Measurements from ENCODE around the gene STX16.
A peak's percentile ranks its signal among the peaks of the same experiment; 100 is the strongest.

STX16 gene, protein sequence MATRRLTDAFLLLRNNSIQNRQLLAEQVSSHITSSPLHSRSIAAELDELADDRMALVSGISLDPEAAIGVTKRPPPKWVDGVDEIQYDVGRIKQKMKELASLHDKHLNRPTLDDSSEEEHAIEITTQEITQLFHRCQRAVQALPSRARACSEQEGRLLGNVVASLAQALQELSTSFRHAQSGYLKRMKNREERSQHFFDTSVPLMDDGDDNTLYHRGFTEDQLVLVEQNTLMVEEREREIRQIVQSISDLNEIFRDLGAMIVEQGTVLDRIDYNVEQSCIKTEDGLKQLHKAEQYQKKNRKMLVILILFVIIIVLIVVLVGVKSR

GRCh38 chr20:58650776-58651558 is at the start of gene STX16:
Gene STX16, plus strand, starts transcription at chr20:58651283. Its CDS starts 724 bp downstream, at chr20:58652007.
- DNase-seq: peak; percentile 89 to 92

GRCh38 chr20:58602124-58602523 is 49.0 kb upstream of the STX16 start:
- DNase-seq: no peak

DNA sequence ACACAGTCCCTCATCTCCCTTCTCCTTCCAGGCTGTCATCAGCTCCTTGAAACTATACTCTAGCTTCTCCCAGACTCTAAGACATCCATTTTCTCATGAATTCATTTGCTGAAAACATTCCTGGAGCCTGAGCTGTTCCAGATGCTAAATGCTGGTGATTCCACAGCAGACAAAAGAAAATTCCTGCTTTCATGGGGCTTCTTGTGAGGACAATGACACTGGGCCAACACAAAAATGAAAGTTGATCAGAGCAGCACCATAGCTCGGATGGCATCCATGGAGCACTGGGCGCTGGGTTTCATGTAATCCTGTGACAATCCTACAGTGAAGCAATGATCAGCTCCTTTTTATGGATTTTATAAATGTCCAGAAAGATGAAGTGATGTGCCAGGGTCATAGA is 47.4 kb upstream of the STX16 start:
- DNase-seq: no peak

GRCh38 chr20:58604128-58604881 is 46.8 kb upstream of the STX16 start:
- DNase-seq: no peak

GRCh38 chr20:58605292-58606065 is 45.6 kb upstream of the STX16 start:
- no peak for DNase-seq

- DNase-seq: no peak
These were observed 44.9 kb upstream of the STX16 start for GRCh38 chr20:58606184-58606583.

- no peak for DNase-seq
These were observed 42.8 kb upstream of the STX16 start for GRCh38 chr20:58608096-58608840.

GRCh38 chr20:58609026-58609425 is 42.1 kb upstream of the STX16 start:
- no peak for DNase-seq

DNA sequence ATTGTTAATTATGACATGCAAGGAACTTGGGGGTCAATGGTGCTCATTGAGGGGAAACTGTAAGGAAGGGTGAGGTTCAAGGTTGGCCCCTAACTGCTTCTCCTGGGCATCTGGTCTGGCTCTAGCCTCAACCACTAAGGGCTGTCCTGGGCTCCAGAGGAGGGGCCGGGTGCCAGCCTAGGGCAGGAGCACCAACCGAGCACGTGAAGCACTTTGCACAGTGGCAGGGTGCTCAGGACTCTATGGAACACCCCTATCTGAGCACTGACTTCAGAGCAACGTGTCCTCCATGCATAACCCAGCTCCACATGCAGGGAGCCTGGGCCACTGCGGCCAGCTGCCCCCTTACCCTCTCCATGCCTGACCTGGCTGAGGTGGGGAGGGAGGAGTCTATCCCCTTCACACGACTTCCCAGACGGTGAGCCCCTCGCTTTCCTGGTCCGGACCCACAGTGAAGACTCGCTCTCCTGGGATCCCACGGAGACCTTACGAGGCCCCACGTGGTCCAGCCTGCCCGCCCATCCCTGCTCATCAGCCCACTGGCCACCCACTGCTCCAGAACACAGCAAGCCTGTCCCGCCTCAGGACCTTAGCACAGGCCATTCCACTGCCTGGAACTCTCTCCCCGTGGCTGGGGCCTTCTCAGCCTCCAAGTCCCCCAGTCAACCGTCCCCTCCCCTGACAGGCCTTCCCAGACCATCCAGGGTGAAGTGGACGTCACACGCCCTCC is 40.8 kb upstream of the STX16 start:
- DNase-seq: no peak

DNA sequence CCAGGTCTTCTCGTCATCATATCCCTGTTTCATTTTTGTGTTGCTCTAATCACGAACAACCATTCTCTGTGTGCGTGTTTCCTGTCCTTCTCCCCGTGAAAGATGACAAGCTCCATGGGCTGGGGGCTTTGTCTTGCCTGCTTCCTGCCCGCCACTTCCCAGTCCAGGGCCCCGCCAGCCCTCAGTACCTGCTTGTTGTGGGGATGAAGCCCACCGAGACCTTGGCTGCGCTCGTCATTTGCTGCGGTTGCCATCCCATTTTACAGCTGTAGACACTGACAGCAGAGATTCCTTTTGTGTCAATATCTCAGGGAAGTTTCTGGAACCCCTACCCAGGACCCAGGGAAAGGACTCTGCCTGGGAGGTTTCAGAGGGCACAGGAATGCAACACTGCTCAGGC is 40.3 kb upstream of the STX16 start:
- no peak for DNase-seq

- no peak for DNase-seq
These were observed 39.6 kb upstream of the STX16 start for GRCh38 chr20:58611236-58612030.

DNA sequence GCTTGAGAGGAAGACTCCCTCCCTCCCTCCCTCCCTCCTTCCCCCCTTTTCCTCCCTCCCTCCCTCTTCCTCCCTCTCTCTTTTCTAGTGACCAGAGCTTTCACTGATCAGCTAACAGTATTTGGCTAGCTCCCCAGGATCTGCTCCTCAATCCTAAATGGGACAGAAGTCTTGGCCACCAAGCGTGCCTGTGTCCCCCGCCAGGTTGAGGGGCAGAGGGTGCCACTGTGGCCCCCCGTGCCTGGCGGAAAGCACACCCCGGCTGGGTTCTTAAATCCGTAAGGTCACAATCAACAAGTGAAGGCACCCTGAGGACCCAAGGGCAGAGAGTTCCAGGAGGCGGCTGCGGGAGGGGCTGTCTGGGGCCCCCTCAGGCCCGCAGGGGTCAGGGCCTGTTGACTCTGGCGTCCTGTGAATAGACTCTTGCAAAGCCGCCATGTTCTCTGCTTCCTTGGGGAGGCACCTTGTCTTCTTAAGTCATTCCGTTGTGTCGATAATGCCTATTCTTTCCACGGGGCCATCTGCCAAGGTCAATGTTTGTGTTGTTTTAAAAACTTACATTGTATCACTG is 38.9 kb upstream of the STX16 start:
- DNase-seq: no peak

GRCh38 chr20:58613061-58613854 is 37.8 kb upstream of the STX16 start:
- DNase-seq: no peak

DNA sequence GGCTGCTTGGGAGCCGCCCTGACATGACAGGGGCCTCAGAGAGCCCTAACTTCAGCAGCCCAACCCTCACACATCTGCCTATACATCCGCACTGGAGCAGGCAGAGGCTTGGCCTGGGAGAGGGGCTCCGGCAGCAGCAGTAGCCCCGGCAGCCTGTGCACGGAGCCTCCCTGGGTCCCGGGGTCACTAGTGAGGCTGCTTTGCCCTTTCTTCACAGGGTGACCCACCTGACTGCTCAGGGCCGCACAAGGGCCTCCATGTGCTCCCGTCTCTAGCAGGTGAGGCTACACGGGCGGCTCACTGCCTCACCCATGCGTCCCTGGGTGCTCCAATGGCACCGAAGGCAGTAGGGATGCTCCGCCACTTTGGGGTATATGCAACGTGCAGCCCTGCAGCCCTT is 36.7 kb upstream of the STX16 start:
- DNase-seq: no peak

DNA sequence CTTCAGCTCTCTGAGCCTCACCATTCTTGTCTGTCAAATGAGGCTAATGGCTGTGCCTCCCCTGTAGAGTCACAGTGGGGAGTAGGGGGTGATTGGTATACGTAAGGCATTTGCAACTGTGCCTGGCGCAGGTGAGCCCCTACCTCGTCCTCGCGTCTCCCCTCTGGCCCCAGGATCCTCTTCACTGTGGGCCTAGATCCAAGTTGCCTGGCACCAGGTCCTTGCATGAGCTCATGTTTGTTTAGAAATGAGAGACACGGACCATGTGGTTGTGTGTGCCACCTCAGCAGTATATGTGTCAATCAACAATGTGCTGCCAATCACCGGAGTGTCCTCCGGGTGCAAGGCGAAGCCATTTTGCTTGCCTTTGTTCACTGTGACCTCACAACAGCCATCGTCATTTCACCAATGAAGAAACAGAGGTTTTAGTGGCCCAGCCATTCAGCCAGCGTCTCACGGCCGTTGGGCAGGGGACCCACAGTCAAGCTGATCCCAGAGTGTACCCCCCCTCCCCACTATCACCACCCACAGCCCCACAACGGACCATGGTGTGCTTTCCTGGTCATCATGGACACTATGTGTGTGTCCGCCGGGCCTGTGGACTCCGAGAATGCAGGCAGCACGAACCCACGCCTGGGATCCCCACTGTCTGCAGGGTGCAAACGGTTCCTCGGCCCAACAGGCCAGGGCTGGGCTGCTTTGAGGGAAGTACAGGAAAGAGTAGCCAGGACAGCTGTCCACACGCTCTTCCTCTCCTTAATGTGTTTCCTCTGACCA is 35.9 kb upstream of the STX16 start:
- no peak for DNase-seq

GRCh38 chr20:58616411-58616810 is 34.7 kb upstream of the STX16 start:
- DNase-seq: no peak

DNA sequence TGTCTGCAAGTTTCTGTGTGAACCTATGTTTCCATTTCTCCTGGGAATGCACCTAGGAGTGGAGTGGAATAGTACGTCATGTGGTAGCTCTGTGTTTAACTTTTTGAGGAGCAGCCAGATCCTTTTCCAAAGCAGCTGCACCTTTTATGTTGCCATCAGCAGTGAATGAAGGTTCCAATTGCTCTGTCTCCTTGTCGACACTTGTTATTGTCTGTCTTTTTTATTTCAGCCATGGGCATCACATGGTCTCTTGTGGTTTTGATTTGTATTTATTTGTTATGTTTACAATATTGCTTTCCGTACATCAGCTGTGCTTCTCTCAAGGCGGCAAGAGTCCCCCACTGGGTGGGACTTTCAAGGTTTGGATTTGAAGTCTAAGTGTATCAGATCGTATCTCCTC is 33.9 kb upstream of the STX16 start:
- no peak for DNase-seq

GRCh38 chr20:58618351-58619076 is 32.6 kb upstream of the STX16 start:
- no peak for DNase-seq
